Testis (tissue), 3 donors: Measurements from ENCODE around the gene AKT1. TPM values are rescaled to one million over a fixed set of nuclear protein-coding genes. Genes with fewer than 3 reads are reported as not detected.
A peak's percentile ranks its signal among the peaks of the same experiment; 100 is the strongest.

Source experiments
- DNase-seq: peaks from one replicate; pipeline ENCODE4 v3.0.0-alpha.2; 2019
- H3K27ac ChIP-seq, 2 donors: fragments of 200-600 bp; sonication (generic); one replicate each; pipeline ENCODE4 v1.5.1; 2019
- H3K27me3 ChIP-seq: fragments of 200-600 bp; sonication (generic); one replicate; pipeline ENCODE4 v1.5.1; 2019
- H3K36me3 ChIP-seq: fragments of 200-600 bp; sonication (generic); one replicate; pipeline ENCODE4 v1.5.1; 2017; ENCODE audit warnings: low read depth; ENCODE audit errors: missing control alignments
- H3K4me1 ChIP-seq: fragments of 200-600 bp; sonication (generic); one replicate; pipeline ENCODE4 v1.5.1; 2019
- H3K4me3 ChIP-seq, 2 donors: fragments of 200-600 bp; sonication (generic); one replicate each; pipeline ENCODE4 v1.5.1; 2017 to 2019
- H3K9me3 ChIP-seq: fragments of 200-600 bp; sonication (generic); one replicate; pipeline ENCODE4 v1.5.1; 2017
- CTCF ChIP-seq, 3 experiments: fragments of 450-650 bp in 2 of 3; fragments of 200-600 bp in 1 of 3; sonication (generic) in 1 of 3; IDR thresholded peaks; one replicate each; pipeline ENCODE4 v1.5.1; 2016 to 2019; ENCODE audit warnings: antibody characterized with exemption in 3 of 3, mild to moderate bottlenecking in 2 of 3, moderate library complexity in 1 of 3
- POLR2A ChIP-seq: fragments of 450-650 bp; IDR thresholded peaks from one replicate; pipeline ENCODE4 v1.6.1; 2017; ENCODE audit warnings: antibody characterized with exemption, mild to moderate bottlenecking, moderate library complexity
- WGBS, 2 donors: methylation state at CpG; one replicate each; pipeline ENCODE4 v1.1.5; 2018; 5-methylcytosine and 5-hydroxymethylcytosine counted together
- intact Hi-C: fragments of 100-400 bp; cut with DNase I; formaldehyde crosslinking; loops from one replicate; pipeline ENCODE4 v1.15.1; 2023; ENCODE audit warnings: low total_unique reads
- polyA plus RNA-seq: library from polyadenylated mRNA; stranded (reverse); fragments of 350-450 nt; fragmentation: Illumina TruSeq; extraction: RNeasy Lipid Tissue Mini Kit (QIAGEN cat#74804); gene quantifications from one replicate; pipeline ENCODE4 v1.2.3, GENCODE V29; 2014; ENCODE audit warnings: low read depth, low replicate concordance; ENCODE audit not compliant: insufficient read depth
- total RNA-seq, 2 donors: library from RNA; depleted of rRNA; stranded (reverse); fragments of >200 nt; gene quantifications; one replicate each; pipeline ENCODE4 v1.2.3, GENCODE V29; 2016

Gene AKT1
- total and polyA plus RNA-seq, 3 donors from 2014 or later: 68.2 to 125 (median 106) TPM

GRCh38 chr14:104734991-104735779 lies 60.4 kb downstream of the AKT1 start:
- no peaks in the 10 kb centered on the region for H3K27me3 ChIP-seq
- H3K4me3 ChIP-seq: no peak overlapping the region
- peak overlapping the region; percentile 40 to 48 for H3K27ac ChIP-seq
- H3K4me1 ChIP-seq: peaks cover 19% of the 10 kb centered on the region
- no peaks in the 10 kb centered on the region for H3K36me3 ChIP-seq
- 72 to 91% methylated on average over 14 to 29 of the region's 31 CpGs for WGBS, 2 donors
- DNase-seq: no peak
- TF ChIP-seq POLR2A (no peak), CTCF (IDR thresholded peaks at IDR 0.05) (no peak)
- intact Hi-C loops: no loop called here
- no peaks in the 10 kb centered on the region for H3K9me3 ChIP-seq

- Histone ChIP-seq H3K27me3 (no peaks in the 10 kb centered on the region), H3K9me3 (no peaks in the 10 kb centered on the region), H3K36me3 (no peaks in the 10 kb centered on the region), H3K27ac (no peak overlapping the region), H3K4me3 (no peak overlapping the region), H3K4me1 (peaks cover 19% of the 10 kb centered on the region)
- WGBS, 2 donors: 99 to 100% methylated on average over 1 to 7 of the region's 9 CpGs
- intact Hi-C loops: no loop called here
- no peak for DNase-seq
- TF ChIP-seq CTCF (IDR thresholded peaks at IDR 0.05): no peak
- no peak for TF ChIP-seq POLR2A
Observed at GRCh38 chr14:104734601-104734990, 61.0 kb downstream of the AKT1 start.

GRCh38 chr14:104734051-104734587 lies 61.4 kb downstream of the AKT1 start:
- intact Hi-C loops: no loop called here
- no peaks in the 10 kb centered on the region for H3K27me3 ChIP-seq
- no peaks in the 10 kb centered on the region for H3K9me3 ChIP-seq
- TF ChIP-seq POLR2A (no peak), CTCF (IDR thresholded peaks at IDR 0.05) (no peak)
- H3K36me3 ChIP-seq: no peaks in the 10 kb centered on the region
- H3K27ac ChIP-seq: no peak overlapping the region
- 93 to 94% methylated on average over 3 to 6 of the region's 6 CpGs for WGBS, 2 donors
- H3K4me1 ChIP-seq: peaks cover 19% of the 10 kb centered on the region
- no peak overlapping the region for H3K4me3 ChIP-seq
- no peak for DNase-seq

GRCh38 chr14:104732931-104733681 lies 62.4 kb downstream of the AKT1 start:
- 95% methylated on average over 15 to 23 of the region's 23 CpGs for WGBS, 2 donors
- no peak overlapping the region for H3K27ac ChIP-seq

More at GRCh38 chr14:104732931-104733681, 62.4 kb downstream of the AKT1 start:
- H3K9me3 ChIP-seq: no peaks in the 10 kb centered on the region
- H3K27me3 ChIP-seq: no peaks in the 10 kb centered on the region
- H3K36me3 ChIP-seq: no peaks in the 10 kb centered on the region
- intact Hi-C loops: no loop called here
- no peak overlapping the region for H3K4me3 ChIP-seq
- TF ChIP-seq CTCF (IDR thresholded peaks at IDR 0.05) (no peak), POLR2A (no peak)
- DNase-seq: no peak
- H3K4me1 ChIP-seq: peaks cover 19% of the 10 kb centered on the region
